NK-92 (cell line): ENCODE results near the gene TMEM196.
A peak's percentile ranks its signal among the peaks of the same experiment; 100 is the strongest.
"Not testable (repeated sequence)": the region's sequence is repeated elsewhere in the genome, so short reads cannot be mapped to it uniquely, and the experiment has no call there.

ENCODE experiments used
- DNase-seq: peaks from one replicate; lab custom pipeline; 2025; ENCODE audit not compliant: unreplicated experiment; lab: John Stamatoyannopoulos, UW

Gene TMEM196

GRCh38 chr7:19708397-19709248, 64.8 kb downstream of the TMEM196 start, which contains the start of gene POLR1F:
Gene POLR1F (minus strand): TSS chr7:19709037. CDS start chr7:19709016, 21 bp downstream.
- peak; percentile 26 for DNase-seq

GRCh38 chr7:19707240-19707639, 66.2 kb downstream of the TMEM196 start:
- DNase-seq: no peak

DNA sequence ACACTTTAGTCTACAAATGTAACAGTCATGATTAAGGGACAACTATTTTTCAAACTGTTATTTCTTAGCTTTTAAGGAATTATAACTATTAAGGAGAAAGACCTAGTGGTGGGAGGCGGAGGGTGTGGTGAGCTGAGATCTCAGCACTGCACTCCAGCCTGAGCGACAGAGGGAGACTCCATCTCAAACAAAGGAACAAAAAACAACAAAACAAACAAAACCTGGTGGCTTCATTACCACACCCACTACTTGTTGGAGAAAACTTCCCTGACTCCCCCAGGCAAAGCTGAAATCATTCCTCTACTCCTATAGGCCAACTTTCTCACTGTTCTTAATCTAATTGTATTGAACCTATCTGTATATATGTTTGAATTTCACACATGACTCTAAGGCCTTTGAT, 67.8 kb downstream of the TMEM196 start:
- DNase-seq: no peak

- DNase-seq: no peak
Observed at GRCh38 chr7:19701471-19701870, 71.9 kb downstream of the TMEM196 start.

GRCh38 chr7:19700936-19701335, 72.5 kb downstream of the TMEM196 start:
- DNase-seq: no peak

GRCh38 chr7:19698331-19698730, 75.1 kb downstream of the TMEM196 start:
- DNase-seq: no peak

DNA sequence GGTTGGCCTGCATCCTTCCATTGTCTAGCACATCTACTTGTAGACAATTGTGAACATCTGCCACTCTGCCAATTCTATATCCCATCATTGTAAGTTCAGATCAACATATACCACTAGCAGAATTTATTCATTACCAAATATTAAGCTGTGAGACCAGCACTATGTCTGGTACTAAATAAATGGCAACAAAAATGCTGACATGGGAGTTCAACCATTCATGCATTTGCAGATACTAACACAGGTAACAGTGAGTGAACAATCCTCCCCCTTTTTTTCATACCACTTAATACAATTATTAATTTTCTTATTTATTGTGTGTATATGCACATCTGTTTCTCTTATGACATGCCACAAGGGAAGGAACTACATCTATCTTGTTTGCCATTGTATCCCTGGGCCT, 76.5 kb downstream of the TMEM196 start:
- DNase-seq: no peak

GRCh38 chr7:19692111-19692828, 81.1 kb downstream of the TMEM196 start:
- DNase-seq: no peak

- no peak for DNase-seq
Observed at GRCh38 chr7:19690736-19691135, 82.7 kb downstream of the TMEM196 start.

DNA sequence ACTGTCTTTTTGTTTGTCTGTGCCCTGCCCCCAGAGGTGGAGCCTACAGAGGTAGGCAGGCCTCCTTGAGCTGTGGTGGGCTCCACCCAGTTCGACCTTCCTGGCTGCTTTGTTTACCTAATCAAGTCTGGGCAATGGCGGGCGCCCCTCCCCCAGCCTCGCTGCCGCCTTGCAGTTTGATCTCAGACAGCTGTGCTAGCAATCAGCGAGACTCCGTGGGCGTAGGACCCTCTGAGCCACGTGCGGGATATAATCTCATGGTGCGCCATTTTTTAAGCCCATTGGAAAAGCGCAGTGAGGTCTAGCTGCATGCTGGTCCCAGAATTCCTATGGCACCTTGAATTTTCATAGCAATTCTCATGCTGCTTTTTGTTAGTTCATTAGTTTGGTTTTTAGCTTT, 84.3 kb downstream of the TMEM196 start:
- not testable (repeated sequence) for DNase-seq

DNA sequence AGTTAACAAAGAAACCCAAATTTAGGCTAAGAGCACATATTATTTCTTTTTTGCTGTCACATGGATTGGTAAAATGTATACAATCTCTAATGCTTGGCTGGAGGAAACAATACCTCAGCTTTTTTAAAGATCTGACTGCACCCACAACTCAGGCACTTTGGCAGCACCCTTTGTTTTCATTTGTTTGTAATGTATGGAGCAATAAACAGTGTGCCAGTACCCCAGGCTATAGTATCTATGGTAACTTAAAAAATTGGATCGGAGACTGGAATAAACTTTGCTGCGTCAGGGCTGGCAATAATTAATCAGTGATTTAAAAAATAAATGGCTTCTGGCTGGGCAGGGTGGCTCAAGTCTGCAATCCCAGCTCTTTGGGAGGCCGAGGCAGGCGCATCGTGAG, 91.8 kb downstream of the TMEM196 start:
- no peak for DNase-seq

GRCh38 chr7:19677180-19677579, 96.2 kb downstream of the TMEM196 start:
- DNase-seq: no peak

- no peak for DNase-seq
Observed at GRCh38 chr7:19675816-19676215, 97.6 kb downstream of the TMEM196 start.

GRCh38 chr7:19674266-19674960, 99.0 kb downstream of the TMEM196 start:
- DNase-seq: no peak

GRCh38 chr7:19670806-19671205, 102.6 kb downstream of the TMEM196 start:
- DNase-seq: no peak
